H1 (cell line): ENCODE measurements around the gene STRADB. TPM values are rescaled to one million over a fixed set of nuclear protein-coding genes. Genes with fewer than 3 reads are reported as not detected.
A peak's percentile ranks its signal among the peaks of the same experiment; 100 is the strongest.

Experiments used
- ATF3 ChIP-seq: IDR thresholded peaks from 2 replicates; pipeline ENCODE4 v1.6.1; 2011; ENCODE audit warnings: low read depth, mild to moderate bottlenecking, low read length; ENCODE audit not compliant: insufficient read depth
- BCL11A ChIP-seq, 2 experiments: IDR thresholded peaks; one replicate each; pipeline ENCODE4 v1.6.1; 2011; ENCODE audit warnings: low read depth in 2 of 2, low read length in 2 of 2, mild to moderate bottlenecking in 2 of 2
- EZH2 ChIP-seq: fragments of 200-600 bp; sonication (generic); IDR thresholded peaks from 2 replicates; pipeline ENCODE4 v1.7.1; 2012; ENCODE audit warnings: low read depth, mild to moderate bottlenecking, moderate library complexity, low read length, inconsistent platforms; ENCODE audit not compliant: severe bottlenecking
- FOSL1 ChIP-seq: IDR thresholded peaks from 2 replicates; pipeline ENCODE4 v1.6.1; 2011; ENCODE audit warnings: mild to moderate bottlenecking, low read depth, low read length, moderate library complexity; ENCODE audit not compliant: insufficient read depth
- JUN ChIP-seq: IDR thresholded peaks from 2 replicates; pipeline ENCODE4 v1.6.1; 2011; ENCODE audit warnings: low read depth, mild to moderate bottlenecking, improper control_type of control experiment, low read length
- JUND ChIP-seq: IDR thresholded peaks from 2 replicates; pipeline ENCODE4 v1.6.1; 2011; ENCODE audit warnings: mild to moderate bottlenecking, improper control_type of control experiment, low read length
- KDM5A ChIP-seq: fragments of 200-600 bp; IDR thresholded peaks from 2 replicates; pipeline ENCODE4 v1.7.1; 2012; ENCODE audit warnings: mild to moderate bottlenecking, low read length, inconsistent platforms, mixed read lengths
- NANOG ChIP-seq: IDR thresholded peaks from 2 replicates; pipeline ENCODE4 v1.6.1; 2011; ENCODE audit warnings: low read length, low read depth, mild to moderate bottlenecking, inconsistent platforms; ENCODE audit not compliant: insufficient read depth, poor library complexity, severe bottlenecking
- RBBP5 ChIP-seq: IDR thresholded peaks from 2 replicates; pipeline ENCODE4 v1.7.1; 2012; ENCODE audit warnings: low read depth, mild to moderate bottlenecking, inconsistent platforms, low read length, moderate library complexity, borderline replicate concordance
- RXRA ChIP-seq: IDR thresholded peaks from 2 replicates; pipeline ENCODE4 v1.6.1; 2011; ENCODE audit warnings: low read depth, mild to moderate bottlenecking, low read length, moderate library complexity; ENCODE audit not compliant: insufficient read depth
- ZNF274 ChIP-seq: IDR thresholded peaks from 2 replicates; pipeline ENCODE4 v1.7.0; 2012; ENCODE audit warnings: low read length, borderline replicate concordance; ENCODE audit errors: extremely low read depth
- polyA plus RNA-seq, 7 experiments: library from polyadenylated mRNA; depleted of rRNA in 3 of 7; stranded (reverse) in 5 of 7; unstranded in 2 of 7; fragments of >200 nt in 5 of 7; fragments of 200-250 nt in 2 of 7; gene quantifications; 1 replicate in 5 of 7; 2 replicates in 1 of 7; 4 replicates in 1 of 7; pipeline versions ENCODE4 v1.2.1 to v1.2.3, GENCODE V29; 2011 to 2013; ENCODE audit warnings: missing spikeins in 2 of 7, mixed read lengths in 2 of 7
- total RNA-seq: library from RNA; stranded (reverse); fragmentation: NEBNext Ultra II Directional; extraction: Animal tissue kit (Norgen Biotek cat#: 25700); gene quantifications from 2 replicates; pipeline ENCODE4 v1.2.1, GENCODE V29; 2021

The STRADB gene
- total and polyA plus RNA-seq, 2 of the 8 experiments (the other 6 are each of a cell fraction or from before 2014, with no cell fraction given): 20.9 to 34.9 TPM

GRCh38 chr2:201451292-201452057, at the start of gene STRADB, which contains the start of gene TRAK2 (continued):
- TF ChIP-seq RXRA: no peak
- TF ChIP-seq FOSL1: no peak
- no peak for TF ChIP-seq JUND
- TF ChIP-seq ATF3: peak; percentile 86
- 0 out of 2 replicates have a peak, but pooled peaks have one; percentile 81 for TF ChIP-seq RBBP5
- no peak for TF ChIP-seq EZH2
- no peak for TF ChIP-seq NANOG
- TF ChIP-seq KDM5A: no peak
- TF ChIP-seq ZNF274: no peak
- no peak for TF ChIP-seq JUN
- TF ChIP-seq BCL11A (IDR thresholded peaks at IDR 0.05; ENCODE audit: low read depth in 2 of 2, low read length in 2 of 2): no peak
- TF ChIP-seq, all 59 proteins: peak for 20
